Neural crest cell (in vitro differentiated cells): ENCODE measurements around the gene KCNJ3. TPM values are rescaled to one million over a fixed set of nuclear protein-coding genes. Genes with fewer than 3 reads are reported as not detected.

Experiments used
- DNase-seq: peaks from one replicate; pipeline ENCODE4 v3.0.0; 2021; ENCODE audit warnings: low read depth, mixed read lengths, low spot score
- H3K27ac Mint-ChIP-seq: one replicate; pipeline ENCODE4 v1.8.0; 2021; ENCODE audit warnings: mild to moderate bottlenecking, mixed read lengths; ENCODE audit not compliant: unreplicated experiment
- H3K27me3 Mint-ChIP-seq: 2 replicates; pipeline ENCODE4 v1.8.0; 2021; ENCODE audit warnings: low read depth, mild to moderate bottlenecking, mixed read lengths
- H3K36me3 Mint-ChIP-seq: 2 replicates; pipeline ENCODE4 v1.8.0; 2021; ENCODE audit warnings: low read depth, mild to moderate bottlenecking, mixed read lengths
- H3K4me1 Mint-ChIP-seq: 2 replicates; pipeline ENCODE4 v1.8.0; 2021; ENCODE audit warnings: mixed read lengths
- H3K4me3 Mint-ChIP-seq: one replicate; pipeline ENCODE4 v1.8.0; 2021; ENCODE audit warnings: mild to moderate bottlenecking, mixed read lengths
- H3K9me3 Mint-ChIP-seq: 2 replicates; pipeline ENCODE4 v1.8.0; 2021; ENCODE audit warnings: mixed read lengths
- CTCF ChIP-seq: fragments of 200-600 bp; sonication (generic); conservative IDR thresholded peaks from 2 replicates; pipeline ENCODE4 v1.5.0; 2021; ENCODE audit warnings: antibody characterized with exemption, mild to moderate bottlenecking
- total RNA-seq: library from RNA; stranded (reverse); gene quantifications from 2 replicates; pipeline ENCODE4 v1.2.1, GENCODE V29; 2021

KCNJ3 gene
- total RNA-seq, 1 donor from 2014 or later, result 0.05 TPM

- H3K4me1 Mint-ChIP-seq, result no peaks in the 10 kb centered on the region
- no peaks in the 10 kb centered on the region for H3K9me3 Mint-ChIP-seq
- no peak for TF ChIP-seq CTCF
- no peak for DNase-seq
- no peaks in the 10 kb centered on the region for H3K36me3 Mint-ChIP-seq
- H3K27me3 Mint-ChIP-seq, result no peaks in the 10 kb centered on the region
- no peak overlapping the region for H3K27ac Mint-ChIP-seq
- no peak overlapping the region for H3K4me3 Mint-ChIP-seq
Measured at GRCh38 chr2:154832711-154833110, 134.2 kb downstream of the KCNJ3 start.

GRCh38 chr2:154836632-154837031 lies 138.1 kb downstream of the KCNJ3 start:
- H3K27ac Mint-ChIP-seq, result no peak overlapping the region
- peaks cover 6% of the 10 kb centered on the region for H3K9me3 Mint-ChIP-seq
- H3K27me3 Mint-ChIP-seq, result no peaks in the 10 kb centered on the region
- no peaks in the 10 kb centered on the region for H3K4me1 Mint-ChIP-seq
- no peaks in the 10 kb centered on the region for H3K36me3 Mint-ChIP-seq
- H3K4me3 Mint-ChIP-seq, result no peak overlapping the region
- TF ChIP-seq CTCF, result no peak
- no peak for DNase-seq

- Mint-ChIP-seq H3K4me3 (no peak overlapping the region), H3K36me3 (no peaks in the 10 kb centered on the region), H3K27ac (no peak overlapping the region), H3K27me3 (peaks cover 4% of the 10 kb centered on the region), H3K4me1 (no peaks in the 10 kb centered on the region), H3K9me3 (peaks cover 9% of the 10 kb centered on the region)
- DNase-seq, result no peak
- TF ChIP-seq CTCF, result no peak
Measured at GRCh38 chr2:154837035-154837434, 138.5 kb downstream of the KCNJ3 start.

- Mint-ChIP-seq H3K27me3 (peaks cover 4% of the 10 kb centered on the region), H3K27ac (no peak overlapping the region)
Measured at GRCh38 chr2:154844513-154844912, 146.0 kb downstream of the KCNJ3 start.

GRCh38 chr2:154846842-154847241 lies 148.3 kb downstream of the KCNJ3 start:
- H3K27me3 Mint-ChIP-seq, result peaks cover 1% of the 10 kb centered on the region
- no peak overlapping the region for H3K27ac Mint-ChIP-seq
- no peaks in the 10 kb centered on the region for H3K4me1 Mint-ChIP-seq
- no peak for TF ChIP-seq CTCF
- DNase-seq, result no peak
- H3K9me3 Mint-ChIP-seq, result peaks cover 8% of the 10 kb centered on the region
- no peak overlapping the region for H3K4me3 Mint-ChIP-seq
- H3K36me3 Mint-ChIP-seq, result no peaks in the 10 kb centered on the region

More at GRCh38 chr2:154844513-154844912, 146.0 kb downstream of the KCNJ3 start:
- Mint-ChIP-seq H3K4me1 (no peaks in the 10 kb centered on the region), H3K36me3 (no peaks in the 10 kb centered on the region), H3K9me3 (peaks cover 16% of the 10 kb centered on the region), H3K4me3 (no peak overlapping the region)
- TF ChIP-seq CTCF, result no peak
- DNase-seq, result no peak

- no peak for TF ChIP-seq CTCF
- no peaks in the 10 kb centered on the region for H3K4me1 Mint-ChIP-seq
Measured at GRCh38 chr2:154849482-154849881, 151.0 kb downstream of the KCNJ3 start.

More at GRCh38 chr2:154849482-154849881, 151.0 kb downstream of the KCNJ3 start:
- Mint-ChIP-seq H3K27ac (no peak overlapping the region), H3K36me3 (no peaks in the 10 kb centered on the region), H3K27me3 (no peaks in the 10 kb centered on the region), H3K4me3 (no peak overlapping the region), H3K9me3 (no peaks in the 10 kb centered on the region)
- DNase-seq, result no peak
